Endodermal cell (in vitro differentiated cells): ENCODE data around the gene DGKG. TPM values are rescaled to one million over a fixed set of nuclear protein-coding genes. Genes with fewer than 3 reads are reported as not detected.

Source experiments
- DNase-seq: peaks from one replicate; pipeline ENCODE4 v3.0.0-alpha.2; 2017
- H3K27ac ChIP-seq: 2 replicates; pipeline ENCODE4 v1.5.1; 2013; ENCODE audit warnings: mild to moderate bottlenecking, low read depth, low read length, moderate library complexity
- H3K27me3 ChIP-seq: 2 replicates; pipeline ENCODE4 v1.6.1; 2013; ENCODE audit warnings: mild to moderate bottlenecking, low read length, moderate library complexity; ENCODE audit not compliant: insufficient read depth, control insufficient read depth, poor library complexity, severe bottlenecking
- H3K36me3 ChIP-seq: 2 replicates; pipeline ENCODE4 v1.7.0; 2013; ENCODE audit warnings: mild to moderate bottlenecking, low read length, moderate library complexity; ENCODE audit not compliant: control insufficient read depth, insufficient read depth
- H3K4me1 ChIP-seq: one replicate; pipeline ENCODE4 v1.7.0; 2013; ENCODE audit warnings: low read length; ENCODE audit not compliant: control insufficient read depth, insufficient read depth
- H3K4me3 ChIP-seq: 2 replicates; pipeline ENCODE4 v1.5.1; 2013; ENCODE audit warnings: mild to moderate bottlenecking, low read length, moderate library complexity
- H3K9ac ChIP-seq: 2 replicates; pipeline ENCODE4 v1.6.1; 2013; ENCODE audit warnings: mild to moderate bottlenecking, low read length, moderate library complexity; ENCODE audit not compliant: poor library complexity, severe bottlenecking; ENCODE audit errors: extremely low read depth
- H3K9me3 ChIP-seq: 2 replicates; pipeline ENCODE4 v1.6.1; 2013; ENCODE audit warnings: mild to moderate bottlenecking, low read length, moderate library complexity; ENCODE audit not compliant: control insufficient read depth
- H3K27ac Mint-ChIP-seq: 2 replicates; pipeline ENCODE4 v1.8.0; 2020; ENCODE audit warnings: mixed read lengths
- H3K27me3 Mint-ChIP-seq: 2 replicates; pipeline ENCODE4 v1.8.0; 2021; ENCODE audit warnings: mild to moderate bottlenecking, mixed read lengths; ENCODE audit not compliant: insufficient read depth
- H3K36me3 Mint-ChIP-seq: 2 replicates; pipeline ENCODE4 v1.8.0; 2020; ENCODE audit warnings: low read depth, mixed read lengths
- H3K4me1 Mint-ChIP-seq: 2 replicates; pipeline ENCODE4 v1.8.0; 2020; ENCODE audit warnings: mixed read lengths
- H3K4me3 Mint-ChIP-seq: 2 replicates; pipeline ENCODE4 v1.8.0; 2020; ENCODE audit warnings: mild to moderate bottlenecking, moderate library complexity, mixed read lengths
- H3K9me3 Mint-ChIP-seq: 2 replicates; pipeline ENCODE4 v1.8.0; 2020; ENCODE audit warnings: mild to moderate bottlenecking, mixed read lengths
- WGBS, 2 experiments: methylation state at CpG; one replicate each; pipeline versions ENCODE4 v1.1.5 to v1.1.7; 2013; ENCODE audit warnings: missing lambda C conversion rate in 2 of 2, mixed read lengths in 1 of 2; ENCODE audit not compliant: insufficient coverage in 1 of 2, insufficient read length in 1 of 2; 5-methylcytosine and 5-hydroxymethylcytosine counted together
- long read RNA-seq, 4 experiments: library from polyadenylated mRNA in 2 of 4; library from RNA in 1 of 4; library from capped mRNA in 1 of 4; stranded (forward) in 3 of 4; unstranded in 1 of 4; transcript quantifications; one replicate each; pipeline ENCODE4 v2.0.0, GENCODE V29; 2020 to 2021; ENCODE audit warnings: inconsistent platforms in 1 of 4
- polyA plus RNA-seq, 2 experiments: library from polyadenylated mRNA; stranded (reverse); fragments of 50-300 nt; gene quantifications; one replicate each; pipeline ENCODE4 v1.2.3, GENCODE V29; 2013
- total RNA-seq, 2 donors: library from RNA; stranded (reverse); fragmentation: NEBNext Ultra II Directional in 1 of 2; extraction: Animal tissue kit (Norgen Biotek cat#: 25700) in 1 of 2; gene quantifications; 2 replicates in 1 of 2; 3 replicates in 1 of 2; pipeline ENCODE4 v1.2.1, GENCODE V29; 2021
- TF ChIP-seq, protein P1 (sequence below): fragments of 200-600 bp; sonication (generic); conservative IDR thresholded peaks from 2 replicates; pipeline ENCODE4 v1.5.0; 2021; ENCODE audit warnings: antibody characterized with exemption, mild to moderate bottlenecking

DGKG gene
- 1 to 10 TPM in 1 of 2 donors, under 1 TPM in 1; 0.86 to 1.8 TPM for total RNA-seq
- polyA plus RNA-seq (2013, experiment 1 of 2): 0.36 TPM
- 0.37 TPM for polyA plus RNA-seq (2013, experiment 2 of 2)
- long read RNA-seq, experiment 1: 0 reads
- long read RNA-seq, experiment 2: 0 reads
- long read RNA-seq, experiment 3, partial matches to known transcripts: 1 of 2 reads
- long read RNA-seq, experiment 3, other reads (novel, unspliced or antisense): 0 of 2 reads
- long read RNA-seq, experiment 4, partial matches to known transcripts: 0 of 1 reads
- long read RNA-seq, experiment 4, other reads (novel, unspliced or antisense): 0 of 1 reads

- Histone ChIP-seq H3K4me3 (peak within 1 kb of the TSS; percentile 80), H3K9ac (no peak within 1 kb of the TSS), H3K4me1 (peaks cover 5% of the 10 kb centered on the region), H3K9me3 (no peaks in the 10 kb centered on the region), H3K27ac (no peak within 1 kb of the TSS), H3K36me3 (no peaks in the 10 kb centered on the region), H3K27me3 (peaks cover 83% of the 10 kb centered on the region)
- H3K27me3 Mint-ChIP-seq: peaks cover 85% of the 10 kb centered on the region
- TF ChIP-seq, protein P1, sequence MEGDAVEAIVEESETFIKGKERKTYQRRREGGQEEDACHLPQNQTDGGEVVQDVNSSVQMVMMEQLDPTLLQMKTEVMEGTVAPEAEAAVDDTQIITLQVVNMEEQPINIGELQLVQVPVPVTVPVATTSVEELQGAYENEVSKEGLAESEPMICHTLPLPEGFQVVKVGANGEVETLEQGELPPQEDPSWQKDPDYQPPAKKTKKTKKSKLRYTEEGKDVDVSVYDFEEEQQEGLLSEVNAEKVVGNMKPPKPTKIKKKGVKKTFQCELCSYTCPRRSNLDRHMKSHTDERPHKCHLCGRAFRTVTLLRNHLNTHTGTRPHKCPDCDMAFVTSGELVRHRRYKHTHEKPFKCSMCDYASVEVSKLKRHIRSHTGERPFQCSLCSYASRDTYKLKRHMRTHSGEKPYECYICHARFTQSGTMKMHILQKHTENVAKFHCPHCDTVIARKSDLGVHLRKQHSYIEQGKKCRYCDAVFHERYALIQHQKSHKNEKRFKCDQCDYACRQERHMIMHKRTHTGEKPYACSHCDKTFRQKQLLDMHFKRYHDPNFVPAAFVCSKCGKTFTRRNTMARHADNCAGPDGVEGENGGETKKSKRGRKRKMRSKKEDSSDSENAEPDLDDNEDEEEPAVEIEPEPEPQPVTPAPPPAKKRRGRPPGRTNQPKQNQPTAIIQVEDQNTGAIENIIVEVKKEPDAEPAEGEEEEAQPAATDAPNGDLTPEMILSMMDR: no peak
- no peaks in the 10 kb centered on the region for H3K36me3 Mint-ChIP-seq
- no peak within 1 kb of the TSS for H3K27ac Mint-ChIP-seq
- peaks cover 25% of the 10 kb centered on the region for H3K4me1 Mint-ChIP-seq
- DNase-seq: peak; percentile 72
- 2% methylated on average over 24 to 62 of the region's 62 CpGs for WGBS, 2 experiments
- peak within 1 kb of the TSS; percentile 44 for H3K4me3 Mint-ChIP-seq
- no peaks in the 10 kb centered on the region for H3K9me3 Mint-ChIP-seq
These were observed at the start of gene DGKG for GRCh38 chr3:186361762-186362536. TSS of gene DGKG (minus strand) at chr3:186362234. CDS start at chr3:186320459, 41,775 bp downstream.

- H3K4me3 Mint-ChIP-seq: no peak overlapping the region
- no peaks in the 10 kb centered on the region for H3K9me3 Mint-ChIP-seq
- Histone ChIP-seq H3K4me3 (no peak overlapping the region), H3K36me3 (no peaks in the 10 kb centered on the region), H3K9ac (no peak overlapping the region), H3K27me3 (peaks cover 17% of the 10 kb centered on the region), H3K27ac (no peak overlapping the region), H3K9me3 (no peaks in the 10 kb centered on the region), H3K4me1 (peaks cover 5% of the 10 kb centered on the region)
- TF ChIP-seq, protein P1: no peak
- no peak for DNase-seq
- peaks cover 36% of the 10 kb centered on the region for H3K27me3 Mint-ChIP-seq
- no peak overlapping the region for H3K27ac Mint-ChIP-seq
- H3K4me1 Mint-ChIP-seq: peaks cover 25% of the 10 kb centered on the region
- no peaks in the 10 kb centered on the region for H3K36me3 Mint-ChIP-seq
- WGBS, 2 experiments: 92 to 95% methylated on average over 2 of the region's 2 CpGs
These were observed 49.1 kb upstream of the DGKG start for GRCh38 chr3:186411089-186411488.

DNA sequence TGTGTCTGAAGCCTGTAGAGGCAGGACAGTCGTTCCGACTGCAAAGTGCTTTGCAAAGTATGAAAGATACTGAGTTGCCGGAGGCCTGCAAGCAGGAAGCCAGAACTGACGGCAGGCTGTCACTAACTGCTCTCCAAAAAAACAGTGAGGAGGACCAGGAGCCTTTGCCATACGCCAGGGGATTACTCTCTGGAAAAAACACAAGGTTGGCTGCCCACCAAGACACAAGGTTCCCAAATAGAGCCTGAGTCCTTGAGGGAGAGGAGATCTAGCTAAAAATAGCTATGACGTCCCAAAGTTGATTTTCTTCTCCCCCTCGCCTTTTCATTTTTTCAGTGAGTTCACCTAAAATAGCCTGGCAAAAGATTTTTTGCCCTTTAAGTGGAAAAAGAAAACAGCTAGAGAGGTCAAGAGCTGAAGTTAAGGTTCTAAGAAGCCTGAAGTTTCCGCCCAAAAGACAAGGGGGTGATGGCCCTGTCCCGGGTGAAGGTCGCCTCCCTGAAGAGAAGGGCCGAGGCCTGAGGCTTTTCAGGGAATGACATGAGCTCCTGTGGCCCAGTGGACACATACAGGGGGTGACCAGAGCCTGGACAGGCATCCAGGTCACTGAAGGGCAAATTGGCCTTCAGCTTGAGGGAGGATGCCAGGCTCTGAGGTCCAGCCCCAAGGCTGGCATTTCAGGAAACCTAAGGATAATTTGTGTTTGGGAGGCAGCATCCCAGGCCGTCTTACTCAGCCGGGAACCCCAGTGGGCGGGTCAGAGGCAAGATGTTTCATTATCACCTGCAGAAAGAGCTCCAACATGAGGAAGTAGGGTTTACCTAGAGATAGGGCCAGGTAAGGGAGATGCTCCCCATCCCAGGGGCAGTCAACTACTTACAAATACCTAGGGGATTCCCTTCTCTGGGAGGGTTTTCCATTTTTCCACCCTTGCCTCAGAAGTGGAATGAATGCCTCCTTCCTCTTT lies 44.9 kb upstream of the DGKG start:
- no peaks in the 10 kb centered on the region for H3K36me3 ChIP-seq
- no peak overlapping the region for H3K27ac ChIP-seq
- no peak overlapping the region for H3K27ac Mint-ChIP-seq
- 89 to 94% methylated on average over 9 to 14 of the region's 14 CpGs for WGBS, 2 experiments
- H3K4me3 ChIP-seq: no peak overlapping the region
- peaks cover 6% of the 10 kb centered on the region for H3K27me3 Mint-ChIP-seq
- peaks cover 12% of the 10 kb centered on the region for H3K4me1 Mint-ChIP-seq
- TF ChIP-seq, protein P1: no peak
- no peaks in the 10 kb centered on the region for H3K36me3 Mint-ChIP-seq
- no peaks in the 10 kb centered on the region for H3K9me3 ChIP-seq
- DNase-seq: no peak
- no peak overlapping the region for H3K4me3 Mint-ChIP-seq
- no peaks in the 10 kb centered on the region for H3K9me3 Mint-ChIP-seq
- H3K4me1 ChIP-seq: peaks cover 3% of the 10 kb centered on the region
- no peak overlapping the region for H3K9ac ChIP-seq
- H3K27me3 ChIP-seq: no peaks in the 10 kb centered on the region
